GM23338 (cell line): ENCODE results near the gene DGKG. TPM values are rescaled to one million over a fixed set of nuclear protein-coding genes. Genes with fewer than 3 reads are reported as not detected.

ENCODE experiments used
- ATAC-seq: fragments of 200-7000 bp; cut with Tn5 transposase; 3 replicates; pipeline ENCODE4 v1.9.1; 2020
- DNase-seq: peaks from one replicate; pipeline ENCODE4 v3.0.0-alpha.2; 2015; ENCODE audit warnings: low spot score
- H2AFZ ChIP-seq: fragments of 200-600 bp; sonication (generic); 2 replicates; pipeline ENCODE4 v1.8.0; 2016; ENCODE audit warnings: antibody characterized with exemption, mild to moderate bottlenecking, moderate library complexity
- H3F3A ChIP-seq: fragments of 200-600 bp; sonication (generic); replicated peaks from 2 replicates; pipeline ENCODE4 v1.8.0; 2017; ENCODE audit warnings: antibody characterized with exemption, mixed run types, low read depth
- H3K27ac ChIP-seq: fragments of 200-600 bp; sonication (generic); 2 replicates; pipeline ENCODE4 v1.6.1; 2016; ENCODE audit warnings: low read depth
- H3K27me3 ChIP-seq: fragments of 200-600 bp; sonication (generic); 2 replicates; pipeline ENCODE4 v1.8.0; 2016; ENCODE audit warnings: mild to moderate bottlenecking, mixed run types, moderate library complexity; ENCODE audit not compliant: insufficient read depth
- H3K36me3 ChIP-seq: fragments of 200-600 bp; sonication (generic); 2 replicates; pipeline ENCODE4 v1.8.0; 2016; ENCODE audit warnings: mild to moderate bottlenecking; ENCODE audit not compliant: insufficient read depth
- H3K4me1 ChIP-seq: fragments of 200-600 bp; sonication (generic); 2 replicates; pipeline ENCODE4 v1.8.0; 2016; ENCODE audit warnings: mild to moderate bottlenecking, moderate library complexity; ENCODE audit not compliant: insufficient read depth
- H3K4me2 ChIP-seq: fragments of 200-600 bp; sonication (generic); 2 replicates; pipeline ENCODE4 v1.7.1; 2017; ENCODE audit warnings: mixed run types
- H3K4me3 ChIP-seq: fragments of 200-600 bp; sonication (generic); 2 replicates; pipeline ENCODE4 v1.6.1; 2016; ENCODE audit warnings: mixed run types
- H3K79me2 ChIP-seq: fragments of 200-600 bp; sonication (generic); replicated peaks from 2 replicates; pipeline ENCODE4 v1.8.0; 2017; ENCODE audit warnings: mild to moderate bottlenecking; ENCODE audit not compliant: insufficient read depth
- H3K9me2 ChIP-seq: fragments of 200-600 bp; sonication (generic); 2 replicates; pipeline ENCODE4 v1.8.0; 2017; ENCODE audit not compliant: insufficient read depth
- H4K20me1 ChIP-seq: fragments of 200-600 bp; sonication (generic); replicated peaks from 2 replicates; pipeline ENCODE4 v1.8.0; 2017; ENCODE audit warnings: mild to moderate bottlenecking; ENCODE audit not compliant: insufficient read depth
- H3K27ac Mint-ChIP-seq: 2 replicates; pipeline ENCODE4 v1.8.0; 2020; ENCODE audit warnings: inconsistent platforms, mild to moderate bottlenecking, moderate library complexity, mixed read lengths
- H3K27me3 Mint-ChIP-seq: 3 replicates; pipeline ENCODE4 v1.8.0; 2022; ENCODE audit warnings: low read depth, mild to moderate bottlenecking, moderate library complexity, mixed read lengths, inconsistent platforms; ENCODE audit not compliant: insufficient read depth, poor library complexity
- H3K36me3 Mint-ChIP-seq: 3 replicates; pipeline ENCODE4 v1.8.0; 2021; ENCODE audit warnings: low read depth, mild to moderate bottlenecking, inconsistent platforms, moderate library complexity, mixed read lengths
- H3K4me1 Mint-ChIP-seq: 3 replicates; pipeline ENCODE4 v1.8.0; 2020; ENCODE audit warnings: mild to moderate bottlenecking, inconsistent platforms, mixed read lengths
- H3K4me3 Mint-ChIP-seq: 3 replicates; pipeline ENCODE4 v1.8.0; 2021; ENCODE audit warnings: moderate library complexity, mild to moderate bottlenecking, inconsistent platforms, mixed read lengths
- H3K9me3 Mint-ChIP-seq: 3 replicates; pipeline ENCODE4 v1.8.0; 2020; ENCODE audit warnings: moderate library complexity, mild to moderate bottlenecking, inconsistent platforms, mixed read lengths
- CREB1 ChIP-seq: fragments of 250-450 bp; sonication (Bioruptor Pico); IDR thresholded peaks from 2 replicates; pipeline ENCODE4 v1.5.0; 2020; ENCODE audit warnings: low read depth, mild to moderate bottlenecking, moderate library complexity
- EZH2 ChIP-seq: fragments of 200-600 bp; sonication (generic); IDR thresholded peaks from one replicate; pipeline ENCODE4 v1.8.0; 2017; ENCODE audit warnings: antibody characterized with exemption, mild to moderate bottlenecking, low read depth; ENCODE audit not compliant: unreplicated experiment
- EZH2phosphoT487 ChIP-seq: fragments of 200-600 bp; sonication (generic); IDR thresholded peaks from one replicate; pipeline ENCODE4 v1.8.1; 2018; ENCODE audit warnings: antibody characterized with exemption; ENCODE audit not compliant: unreplicated experiment
- JUNB ChIP-seq: IDR thresholded peaks from one replicate; pipeline ENCODE4 v1.6.1; 2016; ENCODE audit warnings: antibody characterized with exemption; ENCODE audit not compliant: unreplicated experiment
- NANOG ChIP-seq: IDR thresholded peaks from 2 replicates; pipeline ENCODE4 v1.6.1; 2016; ENCODE audit warnings: antibody characterized with exemption, borderline replicate concordance
- POLR2AphosphoS5 ChIP-seq: IDR thresholded peaks from 2 replicates; pipeline ENCODE4 v1.6.1; 2016; ENCODE audit warnings: antibody characterized with exemption, low read depth
- STAT1 ChIP-seq: IDR thresholded peaks from one replicate; pipeline ENCODE4 v1.6.1; 2016; ENCODE audit warnings: antibody characterized with exemption; ENCODE audit not compliant: unreplicated experiment
- ZNF114 ChIP-seq: fragments of 250-450 bp; sonication (Bioruptor Pico); IDR thresholded peaks from 2 replicates; pipeline ENCODE4 v1.5.0; 2020; ENCODE audit warnings: mild to moderate bottlenecking, moderate library complexity
- ZNF331 ChIP-seq: fragments of 250-450 bp; sonication (Bioruptor Pico); IDR thresholded peaks from 2 replicates; pipeline ENCODE4 v1.5.0; 2020; ENCODE audit warnings: low read depth, mild to moderate bottlenecking, moderate library complexity
- ZNF462 ChIP-seq: fragments of 250-450 bp; sonication (Bioruptor Pico); IDR thresholded peaks from 2 replicates; pipeline ENCODE4 v1.5.0; 2020; ENCODE audit warnings: mild to moderate bottlenecking, moderate library complexity
- polyA plus RNA-seq: library from polyadenylated mRNA; unstranded; fragments of >200 nt; fragmentation: Nextera tagmentation; extraction: Ambion mirVana; gene quantifications from 2 replicates; pipeline ENCODE4 v1.2.1, GENCODE V29; 2016
- total RNA-seq: library from RNA; depleted of rRNA; stranded (reverse); fragments of >200 nt; shearing (Covaris generic); gene quantifications from 2 replicates; pipeline ENCODE4 v1.2.3, GENCODE V29; 2014
- TF ChIP-seq, protein P1 (sequence below): IDR thresholded peaks from one replicate; pipeline ENCODE4 v1.6.1; 2018; ENCODE audit warnings: antibody characterized with exemption; ENCODE audit not compliant: unreplicated experiment
- TF ChIP-seq, protein P2 (sequence below): IDR thresholded peaks from 2 replicates; pipeline ENCODE4 v1.6.1; 2016; ENCODE audit warnings: antibody characterized with exemption
- TF ChIP-seq, protein P3 (sequence below), 2 experiments: fragments of 200-600 bp in 1 of 2; sonication (generic) in 1 of 2; conservative IDR thresholded peaks; 2 replicates each; pipeline versions ENCODE4 v1.5.1 to v1.6.1; 2016 to 2017; ENCODE audit warnings: antibody characterized with exemption in 2 of 2, low read depth in 2 of 2, mild to moderate bottlenecking in 2 of 2, moderate library complexity in 1 of 2

The DGKG gene
- total and polyA plus RNA-seq, 2 experiments from 2014 or later, result 0.14 to 0.31 TPM

DNA sequence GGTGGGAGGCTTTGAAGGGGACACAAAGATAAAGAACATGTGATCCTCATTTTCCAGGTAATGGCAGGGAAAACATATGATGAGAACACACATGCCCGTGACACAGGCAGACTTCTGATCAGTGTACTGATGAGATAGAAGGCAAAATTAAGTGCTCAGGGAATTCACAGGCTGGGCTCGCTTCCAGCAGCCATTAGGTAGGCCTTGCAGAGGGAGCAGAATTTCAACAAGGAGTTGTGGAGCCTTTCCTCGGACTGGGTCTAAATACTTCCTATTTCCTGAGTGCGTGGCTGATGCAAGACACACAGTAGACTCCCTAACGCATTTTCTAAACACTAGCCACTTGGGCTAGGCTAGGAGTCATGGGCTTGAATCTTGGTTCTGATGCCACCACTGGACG is 179.2 kb downstream of the DGKG start:
- DNase-seq (no peak), ATAC-seq (no peak)
- H3F3A ChIP-seq, result no peaks in the 10 kb centered on the region
- H3K27ac ChIP-seq, result no peak overlapping the region
- TF ChIP-seq, protein P1, sequence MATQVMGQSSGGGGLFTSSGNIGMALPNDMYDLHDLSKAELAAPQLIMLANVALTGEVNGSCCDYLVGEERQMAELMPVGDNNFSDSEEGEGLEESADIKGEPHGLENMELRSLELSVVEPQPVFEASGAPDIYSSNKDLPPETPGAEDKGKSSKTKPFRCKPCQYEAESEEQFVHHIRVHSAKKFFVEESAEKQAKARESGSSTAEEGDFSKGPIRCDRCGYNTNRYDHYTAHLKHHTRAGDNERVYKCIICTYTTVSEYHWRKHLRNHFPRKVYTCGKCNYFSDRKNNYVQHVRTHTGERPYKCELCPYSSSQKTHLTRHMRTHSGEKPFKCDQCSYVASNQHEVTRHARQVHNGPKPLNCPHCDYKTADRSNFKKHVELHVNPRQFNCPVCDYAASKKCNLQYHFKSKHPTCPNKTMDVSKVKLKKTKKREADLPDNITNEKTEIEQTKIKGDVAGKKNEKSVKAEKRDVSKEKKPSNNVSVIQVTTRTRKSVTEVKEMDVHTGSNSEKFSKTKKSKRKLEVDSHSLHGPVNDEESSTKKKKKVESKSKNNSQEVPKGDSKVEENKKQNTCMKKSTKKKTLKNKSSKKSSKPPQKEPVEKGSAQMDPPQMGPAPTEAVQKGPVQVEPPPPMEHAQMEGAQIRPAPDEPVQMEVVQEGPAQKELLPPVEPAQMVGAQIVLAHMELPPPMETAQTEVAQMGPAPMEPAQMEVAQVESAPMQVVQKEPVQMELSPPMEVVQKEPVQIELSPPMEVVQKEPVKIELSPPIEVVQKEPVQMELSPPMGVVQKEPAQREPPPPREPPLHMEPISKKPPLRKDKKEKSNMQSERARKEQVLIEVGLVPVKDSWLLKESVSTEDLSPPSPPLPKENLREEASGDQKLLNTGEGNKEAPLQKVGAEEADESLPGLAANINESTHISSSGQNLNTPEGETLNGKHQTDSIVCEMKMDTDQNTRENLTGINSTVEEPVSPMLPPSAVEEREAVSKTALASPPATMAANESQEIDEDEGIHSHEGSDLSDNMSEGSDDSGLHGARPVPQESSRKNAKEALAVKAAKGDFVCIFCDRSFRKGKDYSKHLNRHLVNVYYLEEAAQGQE, result no peak
- TF ChIP-seq NANOG (no peak), CREB1 (CRISPR knock-in tag) (no peak), EZH2 (no peak), JUNB (no peak), POLR2AphosphoS5 (no peak), EZH2phosphoT487 (no peak), STAT1 (no peak), ZNF462 (no peak), ZNF114 (CRISPR knock-in tag) (no peak), ZNF331 (CRISPR knock-in tag) (no peak)
- TF ChIP-seq, protein P2, sequence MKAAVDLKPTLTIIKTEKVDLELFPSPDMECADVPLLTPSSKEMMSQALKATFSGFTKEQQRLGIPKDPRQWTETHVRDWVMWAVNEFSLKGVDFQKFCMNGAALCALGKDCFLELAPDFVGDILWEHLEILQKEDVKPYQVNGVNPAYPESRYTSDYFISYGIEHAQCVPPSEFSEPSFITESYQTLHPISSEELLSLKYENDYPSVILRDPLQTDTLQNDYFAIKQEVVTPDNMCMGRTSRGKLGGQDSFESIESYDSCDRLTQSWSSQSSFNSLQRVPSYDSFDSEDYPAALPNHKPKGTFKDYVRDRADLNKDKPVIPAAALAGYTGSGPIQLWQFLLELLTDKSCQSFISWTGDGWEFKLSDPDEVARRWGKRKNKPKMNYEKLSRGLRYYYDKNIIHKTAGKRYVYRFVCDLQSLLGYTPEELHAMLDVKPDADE, result no peak
- TF ChIP-seq, protein P3, sequence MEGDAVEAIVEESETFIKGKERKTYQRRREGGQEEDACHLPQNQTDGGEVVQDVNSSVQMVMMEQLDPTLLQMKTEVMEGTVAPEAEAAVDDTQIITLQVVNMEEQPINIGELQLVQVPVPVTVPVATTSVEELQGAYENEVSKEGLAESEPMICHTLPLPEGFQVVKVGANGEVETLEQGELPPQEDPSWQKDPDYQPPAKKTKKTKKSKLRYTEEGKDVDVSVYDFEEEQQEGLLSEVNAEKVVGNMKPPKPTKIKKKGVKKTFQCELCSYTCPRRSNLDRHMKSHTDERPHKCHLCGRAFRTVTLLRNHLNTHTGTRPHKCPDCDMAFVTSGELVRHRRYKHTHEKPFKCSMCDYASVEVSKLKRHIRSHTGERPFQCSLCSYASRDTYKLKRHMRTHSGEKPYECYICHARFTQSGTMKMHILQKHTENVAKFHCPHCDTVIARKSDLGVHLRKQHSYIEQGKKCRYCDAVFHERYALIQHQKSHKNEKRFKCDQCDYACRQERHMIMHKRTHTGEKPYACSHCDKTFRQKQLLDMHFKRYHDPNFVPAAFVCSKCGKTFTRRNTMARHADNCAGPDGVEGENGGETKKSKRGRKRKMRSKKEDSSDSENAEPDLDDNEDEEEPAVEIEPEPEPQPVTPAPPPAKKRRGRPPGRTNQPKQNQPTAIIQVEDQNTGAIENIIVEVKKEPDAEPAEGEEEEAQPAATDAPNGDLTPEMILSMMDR (conservative IDR thresholded peaks at IDR 0.05; ENCODE audit: low read depth in 2 of 2), result no peak
- Mint-ChIP-seq H3K27me3 (peaks cover 7% of the 10 kb centered on the region), H3K27ac (0 out of 2 replicates have a peak overlapping the region, but pooled peaks have one; percentile 24), H3K9me3 (no peaks in the 10 kb centered on the region), H3K4me3 (no peak overlapping the region), H3K36me3 (no peaks in the 10 kb centered on the region), H3K4me1 (peaks cover 2% of the 10 kb centered on the region; the same call in 1 of the 3 replicates)
- H3K4me2 ChIP-seq, result no peak overlapping the region
- H3K27me3 ChIP-seq, result no peaks in the 10 kb centered on the region
- H4K20me1 ChIP-seq, result no peaks in the 10 kb centered on the region
- H2AFZ ChIP-seq, result 0 out of 2 replicates have a peak overlapping the region, but pooled peaks have one; percentile 15
- no peaks in the 10 kb centered on the region for H3K9me2 ChIP-seq
- H3K4me1 ChIP-seq, result no peaks in the 10 kb centered on the region
- H3K4me3 ChIP-seq, result no peak overlapping the region
- no peaks in the 10 kb centered on the region for H3K79me2 ChIP-seq
- H3K36me3 ChIP-seq, result no peaks in the 10 kb centered on the region
